H9 (cell line): ENCODE data around the gene FUT8. TPM values are rescaled to one million over a fixed set of nuclear protein-coding genes. Genes with fewer than 3 reads are reported as not detected.

Experiments
- DNase-seq: peaks from one replicate; pipeline ENCODE4 v3.0.0-alpha.2; 2017
- H2AFZ ChIP-seq: one replicate; pipeline ENCODE4 v1.6.1; 2013; ENCODE audit warnings: mild to moderate bottlenecking, low read length, control low read depth, moderate library complexity
- H2AK5ac ChIP-seq: 2 replicates; pipeline ENCODE4 v1.6.1; 2013; ENCODE audit warnings: low read length, control low read depth, mixed read lengths; ENCODE audit not compliant: insufficient read length
- H2BK120ac ChIP-seq: one replicate; pipeline ENCODE4 v1.6.1; 2013; ENCODE audit warnings: low read depth, mild to moderate bottlenecking, low read length, control low read depth, inconsistent platforms; ENCODE audit not compliant: poor library complexity, severe bottlenecking
- H2BK12ac ChIP-seq: 2 replicates; pipeline ENCODE4 v1.6.1; 2013; ENCODE audit warnings: low read length, control low read depth, mixed read lengths, low read depth; ENCODE audit not compliant: insufficient read length
- H2BK15ac ChIP-seq: 2 replicates; pipeline ENCODE4 v1.6.1; 2013; ENCODE audit warnings: low read depth, low read length, control low read depth
- H2BK20ac ChIP-seq: one replicate; pipeline ENCODE4 v1.6.1; 2013; ENCODE audit warnings: low read depth, mild to moderate bottlenecking, low read length, control low read depth, inconsistent platforms; ENCODE audit not compliant: poor library complexity, severe bottlenecking
- H2BK5ac ChIP-seq: 2 replicates; pipeline ENCODE4 v1.6.1; 2013; ENCODE audit warnings: low read length, control low read depth, mixed read lengths; ENCODE audit not compliant: insufficient read length
- H3K14ac ChIP-seq: 2 replicates; pipeline ENCODE4 v1.6.1; 2013; ENCODE audit warnings: low read length, control low read depth; ENCODE audit not compliant: insufficient read depth
- H3K18ac ChIP-seq: 2 replicates; pipeline ENCODE4 v1.6.1; 2013; ENCODE audit warnings: low read depth, mild to moderate bottlenecking, mixed read lengths, low read length, control low read depth; ENCODE audit not compliant: insufficient read length
- H3K23ac ChIP-seq: 2 replicates; pipeline ENCODE4 v1.6.1; 2013; ENCODE audit warnings: low read length, control low read depth, mixed read lengths, low read depth; ENCODE audit not compliant: insufficient read length
- H3K23me2 ChIP-seq: 2 replicates; pipeline ENCODE4 v1.6.1; 2013; ENCODE audit warnings: low read depth, mild to moderate bottlenecking, mixed read lengths, low read length, control low read depth; ENCODE audit not compliant: insufficient read length, poor library complexity, severe bottlenecking
- H3K27ac ChIP-seq: 2 replicates; pipeline ENCODE4 v1.5.1; 2013; ENCODE audit warnings: low read length, control low read depth, mixed read lengths, low read depth; ENCODE audit not compliant: insufficient read length
- H3K27me3 ChIP-seq: 2 replicates; pipeline ENCODE4 v1.6.1; 2013; ENCODE audit warnings: low read length, control low read depth, inconsistent platforms; ENCODE audit not compliant: insufficient read depth
- H3K4ac ChIP-seq: 2 replicates; pipeline ENCODE4 v1.6.1; 2013; ENCODE audit warnings: low read depth, mild to moderate bottlenecking, control low read depth, inconsistent platforms, low read length, moderate library complexity
- H3K4me1 ChIP-seq: 2 replicates; pipeline ENCODE4 v1.6.1; 2013; ENCODE audit warnings: low read length, control low read depth, inconsistent platforms; ENCODE audit not compliant: insufficient read depth
- H3K4me2 ChIP-seq: 2 replicates; pipeline ENCODE4 v1.6.1; 2013; ENCODE audit warnings: low read length, control low read depth, mixed read lengths; ENCODE audit not compliant: insufficient read length, insufficient read depth
- H3K56ac ChIP-seq: 2 replicates; pipeline ENCODE4 v1.6.1; 2013; ENCODE audit warnings: low read depth, mild to moderate bottlenecking, mixed read lengths, low read length, control low read depth; ENCODE audit not compliant: insufficient read length
- H3K79me1 ChIP-seq: 2 replicates; pipeline ENCODE4 v1.6.1; 2013; ENCODE audit warnings: low read depth, mild to moderate bottlenecking, moderate library complexity, low read length, control low read depth, inconsistent platforms; ENCODE audit not compliant: insufficient read depth, poor library complexity, severe bottlenecking
- H3K79me2 ChIP-seq: 2 replicates; pipeline ENCODE4 v1.6.1; 2013; ENCODE audit warnings: low read length, control low read depth, inconsistent platforms; ENCODE audit not compliant: insufficient read depth
- H3K9ac ChIP-seq: 2 replicates; pipeline ENCODE4 v1.6.1; 2013; ENCODE audit warnings: low read length, control low read depth, mixed read lengths; ENCODE audit not compliant: insufficient read length; ENCODE audit errors: extremely low read depth
- H3K9me3 ChIP-seq: one replicate; pipeline ENCODE4 v1.6.1; 2013; ENCODE audit warnings: low read depth, low read length, inconsistent platforms; ENCODE audit not compliant: control insufficient read depth
- H3T11ph ChIP-seq: one replicate; pipeline ENCODE4 v1.6.1; 2013; ENCODE audit warnings: mild to moderate bottlenecking, low read length, control low read depth, inconsistent platforms
- H4K20me1 ChIP-seq: one replicate; pipeline ENCODE4 v1.6.1; 2013; ENCODE audit not compliant: control insufficient read depth, insufficient read length, insufficient read depth
- H4K5ac ChIP-seq: 2 replicates; pipeline ENCODE4 v1.6.1; 2013; ENCODE audit warnings: low read depth, mild to moderate bottlenecking, mixed read lengths, low read length, control low read depth; ENCODE audit not compliant: insufficient read length
- H4K8ac ChIP-seq: replicated peaks from 2 replicates; pipeline ENCODE4 v1.6.1; 2013; ENCODE audit warnings: low read length, control low read depth, mixed read lengths, low read depth; ENCODE audit not compliant: insufficient read length
- H4K91ac ChIP-seq: 2 replicates; pipeline ENCODE4 v1.6.1; 2013; ENCODE audit warnings: low read depth, mild to moderate bottlenecking, moderate library complexity, mixed read lengths, low read length, control low read depth; ENCODE audit not compliant: insufficient read length
- H3K27ac Mint-ChIP-seq, 3 experiments: 2 replicates in 2 of 3; 3 replicates in 1 of 3; pipeline ENCODE4 v1.8.0; 2020 to 2021; ENCODE audit warnings: mixed read lengths in 3 of 3, mild to moderate bottlenecking in 1 of 3, moderate library complexity in 1 of 3
- H3K27me3 Mint-ChIP-seq: 2 replicates; pipeline ENCODE4 v1.8.0; 2021; ENCODE audit warnings: low read depth, mild to moderate bottlenecking, moderate library complexity, mixed read lengths
- H3K36me3 Mint-ChIP-seq, 3 experiments: 2 replicates in 2 of 3; 3 replicates in 1 of 3; pipeline ENCODE4 v1.8.0; 2020 to 2021; ENCODE audit warnings: low read depth in 3 of 3, mixed read lengths in 3 of 3; ENCODE audit not compliant: insufficient read depth in 1 of 3
- H3K4me1 Mint-ChIP-seq, 2 experiments: 2 replicates each; pipeline ENCODE4 v1.8.0; 2020; ENCODE audit warnings: mixed read lengths in 2 of 2
- H3K4me3 Mint-ChIP-seq, 2 experiments: 2 replicates in 1 of 2; 3 replicates in 1 of 2; pipeline ENCODE4 v1.8.0; 2020 to 2021; ENCODE audit warnings: mild to moderate bottlenecking in 2 of 2, mixed read lengths in 2 of 2, moderate library complexity in 1 of 2
- H3K9me3 Mint-ChIP-seq, 2 experiments: 2 replicates in 1 of 2; 3 replicates in 1 of 2; pipeline ENCODE4 v1.8.0; 2020; ENCODE audit warnings: mild to moderate bottlenecking in 2 of 2, mixed read lengths in 2 of 2, moderate library complexity in 1 of 2
- CTCF ChIP-seq: fragments of 200-600 bp; sonication (generic); conservative IDR thresholded peaks from 3 replicates; pipeline ENCODE4 v1.8.0; 2021; ENCODE audit warnings: antibody characterized with exemption, mild to moderate bottlenecking
- WGBS: extraction: QIAGEN DNeasy Blood & Tissue Kit; methylation state at CpG from one replicate; pipeline ENCODE4 v1.1.7; 2013; ENCODE audit warnings: missing lambda C conversion rate, low lambda C conversion rate, mixed read lengths; ENCODE audit not compliant: insufficient read length; ENCODE audit errors: extremely low coverage; 5-methylcytosine and 5-hydroxymethylcytosine counted together
- total RNA-seq: library from RNA; stranded (reverse); gene quantifications from 2 replicates; pipeline ENCODE4 v1.2.1, GENCODE V29; 2021

The FUT8 gene
- total RNA-seq, 1 experiment from 2014 or later, result 44.3 TPM

GRCh38 chr14:65377576-65377975 is 35.0 kb upstream of the FUT8 start:
- no peak for TF ChIP-seq CTCF
- Histone ChIP-seq H4K5ac (no peak overlapping the region), H3K79me2 (no peaks in the 10 kb centered on the region), H3K79me1 (no peaks in the 10 kb centered on the region), H3K27me3 (no peaks in the 10 kb centered on the region), H4K20me1 (no peaks in the 10 kb centered on the region), H3K27ac (no peak overlapping the region), H3K9me3 (no peaks in the 10 kb centered on the region), H3T11ph (no peak overlapping the region), H3K23ac (no peak overlapping the region), H2BK120ac (no peak overlapping the region), H2BK5ac (no peak overlapping the region), H3K4ac (no peak overlapping the region), H2BK15ac (no peak overlapping the region), H2BK20ac (no peak overlapping the region), H3K4me2 (no peak overlapping the region), H2BK12ac (no peak overlapping the region), H3K4me1 (peaks cover 3% of the 10 kb centered on the region; the same call in 1 of the 2 replicates), H4K8ac (no peak overlapping the region), H3K56ac (no peak overlapping the region), H3K23me2 (no peaks in the 10 kb centered on the region), H3K9ac (no peak overlapping the region), H4K91ac (no peak overlapping the region), H3K18ac (no peak overlapping the region), H2AK5ac (no peak overlapping the region), H3K14ac (no peak overlapping the region), H2AFZ (no peak overlapping the region)
- no CpG with 5 or more reads among the region's 4 CpGs for WGBS
- no peak for DNase-seq
- peaks cover 10 to 12% of the 10 kb centered on the region in 2 experiments for H3K4me1 Mint-ChIP-seq
- H3K36me3 Mint-ChIP-seq, result peaks cover 3 to 10% (median 5%) of the 10 kb centered on the region in 3 experiments; a peak in 5 of 7 replicates
- peaks cover 9 to 10% of the 10 kb centered on the region in 2 experiments for H3K9me3 Mint-ChIP-seq
- H3K27me3 Mint-ChIP-seq, result no peaks in the 10 kb centered on the region
- no peak overlapping the region for H3K4me3 Mint-ChIP-seq
- H3K27ac Mint-ChIP-seq, result no peak overlapping the region
